Sigmoid colon (tissue), 4 donors: Measurements from ENCODE around the gene CACNB2.

Source experiments
- POLR2A ChIP-seq, 2 donors: fragments of 450-650 bp; IDR thresholded peaks; one replicate each; pipeline ENCODE4 v1.6.1; 2016; ENCODE audit warnings: antibody characterized with exemption in 2 of 2, mild to moderate bottlenecking in 2 of 2, moderate library complexity in 2 of 2
- POLR2AphosphoS5 ChIP-seq, 4 donors: sonication (generic); formaldehyde crosslinking; IDR thresholded peaks; one replicate each; pipeline ENCODE4 v1.6.1; 2017; ENCODE audit warnings: antibody characterized with exemption in 4 of 4
- TF ChIP-seq, protein P1 (sequence below), 4 experiments: fragments of 450-650 bp in 3 of 4; fragments of 200-600 bp in 1 of 4; IDR thresholded peaks; one replicate each; pipeline ENCODE4 v1.5.1; 2016 to 2019; ENCODE audit warnings: antibody characterized with exemption in 4 of 4, mild to moderate bottlenecking in 3 of 4, moderate library complexity in 2 of 4

DNA sequence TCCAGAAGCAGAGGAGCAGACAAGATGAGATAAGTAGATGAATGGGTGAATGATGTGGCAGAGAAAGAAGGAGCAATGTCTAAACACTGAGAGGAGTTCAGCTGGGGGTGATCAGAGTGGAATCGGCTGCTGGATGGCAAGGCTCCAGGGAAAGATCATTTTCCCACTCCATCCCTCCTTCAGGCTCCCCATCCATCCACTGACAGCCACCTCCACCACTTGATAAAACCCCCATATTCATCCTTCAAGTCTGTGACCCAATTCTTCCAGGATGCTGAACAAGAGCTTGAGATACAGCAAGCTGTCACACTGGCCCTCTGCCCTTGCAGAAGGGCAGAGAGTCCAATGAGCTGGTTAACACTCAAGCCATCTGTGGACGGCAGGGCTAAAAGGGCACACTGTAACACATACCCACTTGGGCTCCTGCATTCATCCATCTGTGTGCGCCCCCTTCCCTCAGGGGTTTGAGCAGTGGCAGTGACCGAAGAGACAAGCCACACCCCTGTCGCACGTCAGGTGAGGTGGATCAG is 30.8 kb upstream of the CACNB2 start:
- TF ChIP-seq, protein P1, sequence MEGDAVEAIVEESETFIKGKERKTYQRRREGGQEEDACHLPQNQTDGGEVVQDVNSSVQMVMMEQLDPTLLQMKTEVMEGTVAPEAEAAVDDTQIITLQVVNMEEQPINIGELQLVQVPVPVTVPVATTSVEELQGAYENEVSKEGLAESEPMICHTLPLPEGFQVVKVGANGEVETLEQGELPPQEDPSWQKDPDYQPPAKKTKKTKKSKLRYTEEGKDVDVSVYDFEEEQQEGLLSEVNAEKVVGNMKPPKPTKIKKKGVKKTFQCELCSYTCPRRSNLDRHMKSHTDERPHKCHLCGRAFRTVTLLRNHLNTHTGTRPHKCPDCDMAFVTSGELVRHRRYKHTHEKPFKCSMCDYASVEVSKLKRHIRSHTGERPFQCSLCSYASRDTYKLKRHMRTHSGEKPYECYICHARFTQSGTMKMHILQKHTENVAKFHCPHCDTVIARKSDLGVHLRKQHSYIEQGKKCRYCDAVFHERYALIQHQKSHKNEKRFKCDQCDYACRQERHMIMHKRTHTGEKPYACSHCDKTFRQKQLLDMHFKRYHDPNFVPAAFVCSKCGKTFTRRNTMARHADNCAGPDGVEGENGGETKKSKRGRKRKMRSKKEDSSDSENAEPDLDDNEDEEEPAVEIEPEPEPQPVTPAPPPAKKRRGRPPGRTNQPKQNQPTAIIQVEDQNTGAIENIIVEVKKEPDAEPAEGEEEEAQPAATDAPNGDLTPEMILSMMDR (IDR thresholded peaks at IDR 0.05) = no peak
- no peak for TF ChIP-seq POLR2A (IDR thresholded peaks at IDR 0.05)
- TF ChIP-seq POLR2AphosphoS5 (IDR thresholded peaks at IDR 0.05) = no peak
